Fibroblast of villous mesenchyme (primary cell): ENCODE measurements around the gene CEP55. TPM values are rescaled to one million over a fixed set of nuclear protein-coding genes. Genes with fewer than 3 reads are reported as not detected.
"Not testable (repeated sequence)": the region's sequence is repeated elsewhere in the genome, so short reads cannot be mapped to it uniquely, and the experiment has no call there.

Experiments
- DNase-seq: peaks from one replicate; pipeline ENCODE4 v3.0.0-alpha.2; 2010; ENCODE audit warnings: low read depth
- H3K4me3 ChIP-seq: 2 replicates; pipeline ENCODE4 v1.5.1; 2011; ENCODE audit warnings: low read depth, mild to moderate bottlenecking, low read length
- total RNA-seq: library from RNA; depleted of rRNA; stranded (reverse); fragments of >200 nt; gene quantifications from 2 replicates; pipeline ENCODE4 v1.2.3, GENCODE V29; 2012
- TF ChIP-seq, protein P1 (sequence below): IDR thresholded peaks from 2 replicates; pipeline ENCODE4 v1.5.1; 2012; ENCODE audit warnings: low read depth, mild to moderate bottlenecking, low read length; ENCODE audit not compliant: insufficient read depth

Gene CEP55
- total RNA-seq, 1 donor, result 35.0 TPM

- peak overlapping the region; percentile 36 for H3K4me3 ChIP-seq
- DNase-seq, result peak; percentile 52
- TF ChIP-seq, protein P1, sequence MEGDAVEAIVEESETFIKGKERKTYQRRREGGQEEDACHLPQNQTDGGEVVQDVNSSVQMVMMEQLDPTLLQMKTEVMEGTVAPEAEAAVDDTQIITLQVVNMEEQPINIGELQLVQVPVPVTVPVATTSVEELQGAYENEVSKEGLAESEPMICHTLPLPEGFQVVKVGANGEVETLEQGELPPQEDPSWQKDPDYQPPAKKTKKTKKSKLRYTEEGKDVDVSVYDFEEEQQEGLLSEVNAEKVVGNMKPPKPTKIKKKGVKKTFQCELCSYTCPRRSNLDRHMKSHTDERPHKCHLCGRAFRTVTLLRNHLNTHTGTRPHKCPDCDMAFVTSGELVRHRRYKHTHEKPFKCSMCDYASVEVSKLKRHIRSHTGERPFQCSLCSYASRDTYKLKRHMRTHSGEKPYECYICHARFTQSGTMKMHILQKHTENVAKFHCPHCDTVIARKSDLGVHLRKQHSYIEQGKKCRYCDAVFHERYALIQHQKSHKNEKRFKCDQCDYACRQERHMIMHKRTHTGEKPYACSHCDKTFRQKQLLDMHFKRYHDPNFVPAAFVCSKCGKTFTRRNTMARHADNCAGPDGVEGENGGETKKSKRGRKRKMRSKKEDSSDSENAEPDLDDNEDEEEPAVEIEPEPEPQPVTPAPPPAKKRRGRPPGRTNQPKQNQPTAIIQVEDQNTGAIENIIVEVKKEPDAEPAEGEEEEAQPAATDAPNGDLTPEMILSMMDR, result no peak
These were observed 46.0 kb downstream of the CEP55 start for GRCh38 chr10:93542358-93542791.

DNA sequence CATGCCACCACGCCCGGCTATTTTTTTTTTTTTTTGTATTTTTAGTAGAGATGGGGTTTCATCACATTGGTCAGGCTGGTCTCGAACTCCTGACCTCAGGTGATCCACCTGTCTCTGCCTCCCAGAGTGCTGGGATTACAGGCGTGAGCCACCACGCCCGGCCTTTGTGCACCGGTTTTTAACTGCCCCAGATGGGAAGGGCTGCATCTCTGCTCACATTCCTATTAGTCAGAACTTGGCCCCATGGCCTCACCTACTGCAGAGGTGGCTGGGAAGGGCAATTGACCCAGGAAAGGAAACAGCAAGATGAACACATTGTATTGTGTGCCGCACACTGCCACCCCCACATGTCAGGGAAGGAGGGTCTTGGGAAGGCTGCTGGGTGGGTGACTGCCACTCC, 50.6 kb downstream of the CEP55 start:
- DNase-seq, H3K4me3 ChIP-seq: not testable (repeated sequence)

GRCh38 chr10:93547522-93547921, 51.1 kb downstream of the CEP55 start:
- no peak for DNase-seq
- TF ChIP-seq, protein P1, result no peak
- H3K4me3 ChIP-seq, result no peak overlapping the region

DNA sequence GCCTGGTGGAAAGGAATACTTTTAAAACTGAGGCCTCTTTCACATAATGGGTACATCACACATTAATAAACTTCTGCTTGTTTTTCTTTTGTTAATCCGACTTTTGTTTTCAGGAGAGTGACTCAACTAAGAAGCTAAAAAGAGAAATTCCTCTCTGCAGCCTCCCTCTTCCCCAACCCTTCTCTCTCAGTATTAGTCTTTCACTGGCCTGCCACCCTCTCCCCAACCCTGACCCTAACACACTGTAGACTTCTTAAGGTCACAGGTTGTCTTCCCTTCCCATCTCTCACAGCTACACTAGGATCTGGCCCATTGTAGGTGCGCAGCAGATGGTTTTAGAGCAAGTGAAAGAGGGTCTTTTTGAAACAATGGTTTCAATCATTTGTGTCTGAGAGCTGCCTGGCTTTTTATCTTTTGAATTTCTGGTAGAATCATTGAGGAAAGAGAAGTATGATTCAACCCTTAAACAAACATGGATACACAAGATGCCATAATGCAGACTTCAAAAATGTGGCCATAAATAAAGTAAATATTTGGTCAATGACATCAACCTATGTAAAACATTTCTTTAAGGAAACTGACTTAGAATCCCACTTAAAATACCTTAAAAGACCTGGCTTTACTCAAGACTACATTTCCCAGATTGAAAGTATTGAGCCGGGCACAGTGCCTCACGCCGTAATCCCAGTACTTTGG, 52.1 kb downstream of the CEP55 start:
- H3K4me3 ChIP-seq, result no peak overlapping the region
- DNase-seq, result peak; percentile 11
- TF ChIP-seq, protein P1, result no peak

DNA sequence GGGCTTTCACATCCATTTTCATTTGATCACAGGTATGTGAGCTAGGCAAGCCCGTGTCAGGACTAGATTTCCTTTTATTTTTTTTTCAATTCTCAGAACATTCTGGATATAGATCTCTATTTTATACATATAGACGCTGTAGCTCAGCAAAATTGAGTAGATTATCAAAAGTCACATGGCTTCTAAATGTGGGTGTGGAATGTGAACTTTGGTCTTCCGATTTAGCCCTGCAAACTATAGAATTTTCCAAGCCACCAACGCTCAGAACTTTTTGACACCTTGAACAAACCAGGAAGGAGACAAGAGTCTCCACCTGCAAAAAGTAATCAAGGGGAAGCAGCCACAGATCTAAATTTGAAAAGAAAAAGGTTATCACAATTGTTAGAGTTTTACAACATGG, 54.2 kb downstream of the CEP55 start:
- no peak overlapping the region for H3K4me3 ChIP-seq
- TF ChIP-seq, protein P1, result no peak
- DNase-seq, result no peak

- TF ChIP-seq, protein P1, result no peak
- no peak overlapping the region for H3K4me3 ChIP-seq
- DNase-seq, result no peak
These were observed 56.4 kb downstream of the CEP55 start for GRCh38 chr10:93552780-93553179.

DNA sequence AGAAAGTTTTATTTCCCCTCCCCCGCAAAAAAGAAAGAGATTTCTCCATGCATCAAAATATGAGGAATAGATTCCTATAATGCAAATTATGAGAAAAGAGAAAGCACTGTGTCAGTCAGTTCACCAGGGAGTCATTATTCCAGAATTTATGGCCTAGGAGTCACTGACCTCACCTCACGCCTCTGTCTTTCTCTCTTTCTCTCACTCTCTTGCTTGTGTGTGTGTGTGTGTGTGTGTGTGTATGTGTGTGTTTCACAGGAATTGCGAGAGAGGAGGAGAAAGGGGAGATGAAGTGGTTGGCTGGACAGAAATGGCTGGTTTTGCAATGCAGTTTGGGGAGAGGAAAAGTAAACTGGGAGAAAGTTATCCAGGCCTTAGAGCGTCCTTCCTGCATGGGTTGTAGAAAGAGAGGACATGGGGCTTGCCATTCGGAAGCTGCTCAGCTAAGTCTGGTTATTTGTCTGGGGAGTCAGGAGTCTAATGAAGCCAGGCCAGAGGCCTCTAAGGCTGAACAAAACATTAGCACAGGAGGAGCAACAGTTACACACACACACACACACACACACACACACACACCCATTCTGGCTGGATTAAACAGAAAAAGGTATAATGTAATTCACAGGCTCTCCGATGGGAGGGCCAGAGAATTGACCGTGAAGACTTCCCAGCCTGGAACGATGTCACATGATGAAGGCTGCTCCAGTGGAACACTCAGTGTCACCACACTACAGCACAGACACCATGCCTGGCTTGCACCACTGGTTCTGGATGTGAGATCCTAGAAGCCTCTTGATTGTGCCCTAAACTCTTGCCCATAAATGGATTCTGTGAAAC, 57.3 kb downstream of the CEP55 start:
- no peak for DNase-seq
- no peak overlapping the region for H3K4me3 ChIP-seq
- TF ChIP-seq, protein P1, result no peak
